DND-41 (cell line): ENCODE measurements around the gene IFRD2.

ENCODE experiments used
- ATAC-seq: fragments of 200-7000 bp; cut with Tn5 transposase; 3 replicates; pipeline ENCODE4 v1.9.1; 2021; ENCODE audit warnings: low read depth; ENCODE audit not compliant: insufficient read depth
- DNase-seq: peaks from one replicate; pipeline ENCODE4 v3.0.0-alpha.2; 2020
- H2AFZ ChIP-seq: 2 replicates; pipeline ENCODE4 v1.6.0; 2012; ENCODE audit warnings: low read depth, low read length
- H3K27ac ChIP-seq: 2 replicates; pipeline ENCODE4 v1.5.1; 2012; ENCODE audit warnings: low read length, inconsistent platforms
- H3K27me3 ChIP-seq: fragments of 200-600 bp; sonication (generic); 2 replicates; pipeline ENCODE4 v1.6.0; 2012; ENCODE audit warnings: low read length, mild to moderate bottlenecking, inconsistent platforms; ENCODE audit not compliant: insufficient read depth, poor library complexity
- H3K36me3 ChIP-seq: 2 replicates; pipeline ENCODE4 v1.5.1; 2012; ENCODE audit warnings: low read length, inconsistent platforms; ENCODE audit not compliant: insufficient read depth
- H3K4me1 ChIP-seq: 2 replicates; pipeline ENCODE4 v1.5.1; 2012; ENCODE audit warnings: mild to moderate bottlenecking, low read length; ENCODE audit not compliant: insufficient read depth
- H3K4me2 ChIP-seq: 2 replicates; pipeline ENCODE4 v1.6.0; 2012; ENCODE audit warnings: mild to moderate bottlenecking, moderate library complexity, low read length, inconsistent platforms; ENCODE audit not compliant: insufficient read depth
- H3K4me3 ChIP-seq, 2 experiments: fragments of 200-600 bp in 1 of 2; shearing (Covaris generic) in 1 of 2; 2 replicates each; pipeline ENCODE4 v1.5.1; 2012 to 2016; ENCODE audit warnings: inconsistent platforms in 2 of 2, low read length in 2 of 2, mild to moderate bottlenecking in 2 of 2, low read depth in 1 of 2, moderate library complexity in 1 of 2
- H3K79me2 ChIP-seq: 2 replicates; pipeline ENCODE4 v1.6.0; 2012; ENCODE audit warnings: low read length, inconsistent platforms; ENCODE audit not compliant: insufficient read depth
- H3K9ac ChIP-seq: 2 replicates; pipeline ENCODE4 v1.6.0; 2012; ENCODE audit warnings: low read depth, mild to moderate bottlenecking, inconsistent platforms, low read length, moderate library complexity
- H3K9me3 ChIP-seq: 2 replicates; pipeline ENCODE4 v1.5.1; 2012; ENCODE audit warnings: low read length, moderate library complexity, mild to moderate bottlenecking, inconsistent platforms; ENCODE audit not compliant: insufficient read depth, severe bottlenecking
- H4K20me1 ChIP-seq: 2 replicates; pipeline ENCODE4 v1.6.0; 2012; ENCODE audit warnings: low read length; ENCODE audit not compliant: insufficient read depth
- CTCF ChIP-seq: IDR thresholded peaks from 2 replicates; pipeline ENCODE4 v1.5.1; 2012; ENCODE audit warnings: borderline replicate concordance, low read length, moderate library complexity, mild to moderate bottlenecking; ENCODE audit not compliant: poor library complexity, severe bottlenecking; ENCODE audit errors: extremely low read depth
- EZH2 ChIP-seq: IDR thresholded peaks from 3 replicates; pipeline ENCODE4 v1.6.1; 2012; ENCODE audit warnings: borderline replicate concordance, low read depth, mild to moderate bottlenecking, moderate library complexity, low read length, inconsistent platforms; ENCODE audit not compliant: severe bottlenecking

The IFRD2 gene

GRCh38 chr3:50294492-50295403, 2.5 kb upstream of the IFRD2 start:
- Histone ChIP-seq H4K20me1 (peaks cover 11% of the 10 kb centered on the region; the same call in 1 of the 2 replicates), H3K9me3 (no peaks in the 10 kb centered on the region), H3K79me2 (peaks cover 32% of the 10 kb centered on the region), H2AFZ (no peak overlapping the region), H3K9ac (no peak overlapping the region), H3K36me3 (peaks cover 16% of the 10 kb centered on the region), H3K27ac (no peak overlapping the region), H3K4me2 (no peak overlapping the region), H3K4me3 (no peak overlapping the region), H3K27me3 (no peaks in the 10 kb centered on the region), H3K4me1 (peaks cover 50% of the 10 kb centered on the region)
- no peak for DNase-seq
- TF ChIP-seq EZH2: no peak
- TF ChIP-seq CTCF: no peak
- no peak for ATAC-seq

GRCh38 chr3:50294089-50294488, 1.9 kb upstream of the IFRD2 start:
- Histone ChIP-seq H3K9ac (no peak overlapping the region), H3K4me2 (no peak overlapping the region), H3K79me2 (peaks cover 35% of the 10 kb centered on the region), H3K36me3 (peaks cover 23% of the 10 kb centered on the region), H3K27me3 (no peaks in the 10 kb centered on the region), H2AFZ (no peak overlapping the region), H3K9me3 (no peaks in the 10 kb centered on the region), H3K4me3 (no peak overlapping the region), H3K27ac (no peak overlapping the region), H3K4me1 (peaks cover 48% of the 10 kb centered on the region), H4K20me1 (peaks cover 16% of the 10 kb centered on the region; the same call in 1 of the 2 replicates)
- no peak for DNase-seq
- TF ChIP-seq EZH2 (no peak), CTCF (no peak)
- ATAC-seq: no peak

GRCh38 chr3:50293079-50293801, 1.0 kb upstream of the IFRD2 start:
- H3K4me1 ChIP-seq: peaks cover 39% of the 10 kb centered on the region
- peak overlapping the region; percentile 74 for H3K27ac ChIP-seq
- peaks cover 31% of the 10 kb centered on the region for H3K36me3 ChIP-seq
- peak overlapping the region; percentile 21 to 98; a peak in 3 of 4 replicates for H3K4me3 ChIP-seq
- H2AFZ ChIP-seq: peak overlapping the region; percentile 97
- H3K9ac ChIP-seq: peak overlapping the region; percentile 63
- H3K27me3 ChIP-seq: no peaks in the 10 kb centered on the region
- TF ChIP-seq CTCF (no peak), EZH2 (no peak)
- H4K20me1 ChIP-seq: peaks cover 20% of the 10 kb centered on the region; the same call in 1 of the 2 replicates
- H3K4me2 ChIP-seq: peak overlapping the region; percentile 95
- ATAC-seq (no peak), DNase-seq (no peak)
- no peaks in the 10 kb centered on the region for H3K9me3 ChIP-seq
- H3K79me2 ChIP-seq: peaks cover 30% of the 10 kb centered on the region
